Measurements from ENCODE around the gene RAB31.
A peak's percentile ranks its signal among the peaks of the same experiment; 100 is the strongest.
"Not testable (repeated sequence)": the region's sequence is repeated elsewhere in the genome, so short reads cannot be mapped to it uniquely, and the experiment has no call there.

RAB31 gene

DNA sequence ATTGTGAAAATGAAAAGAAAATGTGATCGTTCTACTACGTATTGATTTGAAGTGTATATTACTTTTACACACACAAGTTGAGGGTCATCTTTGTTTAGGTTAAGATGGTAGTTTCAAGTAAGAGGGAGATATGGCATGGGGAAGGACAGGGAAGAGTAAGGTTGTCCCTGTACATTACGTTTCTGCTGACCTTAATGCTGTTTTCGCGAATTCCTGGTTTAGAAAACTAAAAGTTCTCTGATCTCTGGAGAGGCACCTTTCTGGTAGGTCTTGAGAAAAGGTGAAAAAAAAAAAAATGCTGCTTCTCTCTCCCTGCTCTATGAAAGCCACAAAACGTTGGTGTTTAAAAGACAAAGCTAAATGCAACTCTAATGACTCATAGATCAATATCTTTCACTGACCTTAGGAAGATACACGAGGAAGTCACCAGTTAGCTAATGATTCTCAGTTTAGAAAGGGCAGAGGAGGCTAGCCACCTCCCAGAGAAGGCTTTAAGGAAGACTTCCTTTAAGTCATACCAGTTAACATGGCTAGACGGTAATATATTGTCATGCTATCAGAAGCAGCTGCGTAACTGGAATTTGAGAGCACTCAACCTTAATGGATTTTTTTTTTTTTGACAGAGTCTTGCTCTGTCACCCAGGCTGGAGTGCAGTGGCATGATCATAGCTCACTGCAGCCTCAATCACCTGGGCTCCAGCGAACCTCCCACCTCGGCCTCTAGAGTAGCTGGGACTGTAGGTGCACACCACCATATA lies 190.9 kb downstream of the RAB31 start:
- H2AFZ ChIP-seq: peak overlapping the region; percentile 52
- no peak overlapping the region for H3K4me3 ChIP-seq (ENCODE audit: low read depth, low read length)
- peaks cover 5% of the 10 kb centered on the region for H3K4me1 ChIP-seq
- no peaks in the 10 kb centered on the region for H3K36me3 ChIP-seq (ENCODE audit: control insufficient read depth, insufficient read depth, low read length)
- no peaks in the 10 kb centered on the region for H3K79me2 ChIP-seq
- no peak overlapping the region for H3K27ac ChIP-seq
- H3K9me3 ChIP-seq (ENCODE audit: control insufficient read depth, low read length): no peaks in the 10 kb centered on the region
- no peak overlapping the region for H3K9ac ChIP-seq
- no peak for TF ChIP-seq CTCF (IDR thresholded peaks at IDR 0.05)
- H3K27me3 ChIP-seq (ENCODE audit: control insufficient read depth, insufficient read depth, low read length): no peaks in the 10 kb centered on the region
- peak overlapping the region; percentile 23 for H3K4me2 ChIP-seq (ENCODE audit: low read length)

DNA sequence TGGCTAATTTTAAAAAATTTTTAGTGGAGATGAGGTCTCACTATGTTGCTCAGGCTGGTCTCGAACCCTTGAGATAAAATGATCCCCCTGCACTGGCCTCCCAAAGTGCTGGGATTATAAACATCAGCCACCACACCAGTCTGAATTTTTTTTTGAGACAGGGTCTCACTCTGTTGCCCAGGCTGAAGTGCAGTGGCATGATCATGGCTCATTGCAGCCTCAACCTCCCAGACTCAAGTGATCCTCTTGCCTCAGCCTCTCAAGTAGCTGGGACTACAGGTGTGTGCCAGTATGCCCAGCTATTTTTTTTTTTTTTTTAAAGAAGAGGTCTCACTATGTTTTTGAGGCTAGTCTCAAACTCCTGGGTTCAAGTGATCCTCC lies 191.4 kb downstream of the RAB31 start:
- H3K4me3 ChIP-seq (ENCODE audit: low read depth, low read length); H3K27me3 ChIP-seq (ENCODE audit: control insufficient read depth, insufficient read depth, low read length); H3K79me2 ChIP-seq; H3K9ac ChIP-seq; H2AFZ ChIP-seq; H3K27ac ChIP-seq; H3K9me3 ChIP-seq (ENCODE audit: control insufficient read depth, low read length); H3K4me1 ChIP-seq; H3K4me2 ChIP-seq (ENCODE audit: low read length); H3K36me3 ChIP-seq (ENCODE audit: control insufficient read depth, insufficient read depth, low read length): not testable (repeated sequence)

DNA sequence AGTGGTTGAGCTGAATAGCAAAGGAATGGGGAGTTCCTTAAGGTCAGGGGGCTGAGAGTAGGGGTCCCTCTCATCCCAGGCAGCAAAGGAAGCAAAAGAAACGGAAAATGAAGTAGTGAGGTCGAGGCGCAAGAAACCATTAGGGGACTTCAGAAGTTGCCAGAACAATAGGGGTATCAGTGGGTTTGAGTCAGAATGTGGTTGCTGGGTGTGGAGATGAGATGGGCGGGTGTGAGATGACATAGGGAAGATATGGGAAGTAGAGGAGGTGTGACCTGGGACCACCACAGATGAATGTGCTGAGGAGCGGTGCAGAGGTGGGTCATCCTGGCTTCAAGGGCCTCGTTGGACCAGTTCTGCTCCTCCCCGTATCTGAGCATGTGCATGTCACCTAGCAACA lies 192.6 kb downstream of the RAB31 start:
- Histone ChIP-seq H3K4me2 (ENCODE audit: low read length) (no peak overlapping the region), H3K4me3 (ENCODE audit: low read depth, low read length) (no peak overlapping the region), H3K9me3 (ENCODE audit: control insufficient read depth, low read length) (no peaks in the 10 kb centered on the region), H3K27ac (no peak overlapping the region), H3K9ac (no peak overlapping the region), H3K4me1 (peaks cover 15% of the 10 kb centered on the region), H3K79me2 (no peaks in the 10 kb centered on the region), H2AFZ (no peak overlapping the region), H3K36me3 (ENCODE audit: control insufficient read depth, insufficient read depth, low read length) (no peaks in the 10 kb centered on the region), H3K27me3 (ENCODE audit: control insufficient read depth, insufficient read depth, low read length) (no peaks in the 10 kb centered on the region)
- TF ChIP-seq CTCF (IDR thresholded peaks at IDR 0.05): no peak

- H3K4me3 ChIP-seq (ENCODE audit: low read depth, low read length): no peak overlapping the region
- no peaks in the 10 kb centered on the region for H3K9me3 ChIP-seq (ENCODE audit: control insufficient read depth, low read length)
- TF ChIP-seq CTCF (IDR thresholded peaks at IDR 0.05): no peak
- H3K4me1 ChIP-seq: peaks cover 21% of the 10 kb centered on the region
- no peak overlapping the region for H3K27ac ChIP-seq
- H3K36me3 ChIP-seq (ENCODE audit: control insufficient read depth, insufficient read depth, low read length): no peaks in the 10 kb centered on the region
- H3K79me2 ChIP-seq: no peaks in the 10 kb centered on the region
- H3K4me2 ChIP-seq (ENCODE audit: low read length): no peak overlapping the region
- no peak overlapping the region for H2AFZ ChIP-seq
- H3K9ac ChIP-seq: no peak overlapping the region
- no peaks in the 10 kb centered on the region for H3K27me3 ChIP-seq (ENCODE audit: control insufficient read depth, insufficient read depth, low read length)
These were observed 193.3 kb downstream of the RAB31 start for GRCh38 chr18:9901377-9901776.

DNA sequence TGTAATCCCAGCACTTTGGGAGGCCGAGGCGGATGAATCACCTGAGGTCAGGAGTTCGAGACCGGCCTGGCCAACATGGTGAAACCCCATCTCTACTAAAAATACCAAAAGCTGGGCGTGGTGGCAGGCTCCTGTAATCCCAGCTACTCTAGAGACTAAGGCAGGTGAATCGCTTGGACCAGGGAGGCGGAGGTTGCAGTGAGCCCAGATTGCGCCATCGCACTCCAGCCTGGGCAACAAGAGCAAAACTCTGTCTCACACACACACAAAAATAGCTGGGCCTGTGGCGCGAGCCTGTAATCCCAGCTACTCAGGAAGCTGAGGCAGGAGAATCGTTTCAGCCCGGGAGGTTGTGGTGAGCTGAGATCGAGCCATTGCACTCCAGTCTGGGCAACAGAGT lies 194.2 kb downstream of the RAB31 start:
- not testable (repeated sequence) for H3K9me3 ChIP-seq (ENCODE audit: control insufficient read depth, low read length); H3K79me2 ChIP-seq; H3K27ac ChIP-seq; H3K36me3 ChIP-seq (ENCODE audit: control insufficient read depth, insufficient read depth, low read length); H3K9ac ChIP-seq; H2AFZ ChIP-seq; H3K4me3 ChIP-seq (ENCODE audit: low read depth, low read length); H3K4me2 ChIP-seq (ENCODE audit: low read length); H3K27me3 ChIP-seq (ENCODE audit: control insufficient read depth, insufficient read depth, low read length)
- H3K4me1 ChIP-seq: peaks cover 21% of the 10 kb centered on the region

DNA sequence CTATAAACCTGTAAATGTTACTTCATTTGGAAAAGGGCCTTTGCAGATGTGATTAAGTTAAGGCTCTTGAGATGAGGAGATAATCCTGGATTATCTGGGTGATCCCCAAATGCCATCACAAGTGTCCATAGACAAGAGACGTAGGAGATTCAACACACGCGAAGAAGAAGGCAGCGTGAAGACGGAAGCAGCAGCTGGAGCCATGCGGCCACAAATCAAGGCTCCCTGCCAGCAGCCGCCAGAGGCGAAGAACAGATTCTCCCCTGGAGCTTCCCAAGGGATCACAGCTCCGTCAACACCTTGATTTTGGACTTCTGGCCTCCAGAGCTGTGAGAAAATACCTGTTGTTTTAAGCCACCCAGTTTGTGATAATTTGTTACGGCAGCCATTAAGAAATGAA lies 194.7 kb downstream of the RAB31 start:
- Histone ChIP-seq H2AFZ (no peak overlapping the region), H3K79me2 (no peaks in the 10 kb centered on the region), H3K9ac (no peak overlapping the region), H3K4me1 (peaks cover 21% of the 10 kb centered on the region), H3K4me3 (ENCODE audit: low read depth, low read length) (no peak overlapping the region), H3K27ac (no peak overlapping the region), H3K36me3 (ENCODE audit: control insufficient read depth, insufficient read depth, low read length) (no peaks in the 10 kb centered on the region), H3K27me3 (ENCODE audit: control insufficient read depth, insufficient read depth, low read length) (no peaks in the 10 kb centered on the region), H3K4me2 (ENCODE audit: low read length) (no peak overlapping the region), H3K9me3 (ENCODE audit: control insufficient read depth, low read length) (no peaks in the 10 kb centered on the region)
- TF ChIP-seq CTCF (IDR thresholded peaks at IDR 0.05): no peak
